T-helper 1 cell treated with Interleukin-12 subunit alpha and Interleukin-12 subunit beta and Interleukin-4 antibody, amounts not matched to agents 30 μg/mL and 1 μg/mL, for 36 hours (primary cell): ENCODE data around the gene OXCT1.

ENCODE experiments used
- H3K27ac Mint-ChIP-seq: one replicate; pipeline ENCODE4 v1.8.0; 2021; ENCODE audit warnings: mild to moderate bottlenecking, mixed read lengths
- H3K27me3 Mint-ChIP-seq: one replicate; pipeline ENCODE4 v1.8.0; 2021; ENCODE audit warnings: low read depth, mixed read lengths
- H3K36me3 Mint-ChIP-seq: one replicate; pipeline ENCODE4 v1.8.0; 2021; ENCODE audit warnings: low read depth, mixed read lengths
- H3K4me1 Mint-ChIP-seq: one replicate; pipeline ENCODE4 v1.8.0; 2021; ENCODE audit warnings: low read depth, mixed read lengths
- H3K4me3 Mint-ChIP-seq: one replicate; pipeline ENCODE4 v1.8.0; 2021; ENCODE audit warnings: mild to moderate bottlenecking, moderate library complexity, mixed read lengths
- H3K9me3 Mint-ChIP-seq: one replicate; pipeline ENCODE4 v1.8.0; 2021; ENCODE audit warnings: mixed read lengths

OXCT1 gene

DNA sequence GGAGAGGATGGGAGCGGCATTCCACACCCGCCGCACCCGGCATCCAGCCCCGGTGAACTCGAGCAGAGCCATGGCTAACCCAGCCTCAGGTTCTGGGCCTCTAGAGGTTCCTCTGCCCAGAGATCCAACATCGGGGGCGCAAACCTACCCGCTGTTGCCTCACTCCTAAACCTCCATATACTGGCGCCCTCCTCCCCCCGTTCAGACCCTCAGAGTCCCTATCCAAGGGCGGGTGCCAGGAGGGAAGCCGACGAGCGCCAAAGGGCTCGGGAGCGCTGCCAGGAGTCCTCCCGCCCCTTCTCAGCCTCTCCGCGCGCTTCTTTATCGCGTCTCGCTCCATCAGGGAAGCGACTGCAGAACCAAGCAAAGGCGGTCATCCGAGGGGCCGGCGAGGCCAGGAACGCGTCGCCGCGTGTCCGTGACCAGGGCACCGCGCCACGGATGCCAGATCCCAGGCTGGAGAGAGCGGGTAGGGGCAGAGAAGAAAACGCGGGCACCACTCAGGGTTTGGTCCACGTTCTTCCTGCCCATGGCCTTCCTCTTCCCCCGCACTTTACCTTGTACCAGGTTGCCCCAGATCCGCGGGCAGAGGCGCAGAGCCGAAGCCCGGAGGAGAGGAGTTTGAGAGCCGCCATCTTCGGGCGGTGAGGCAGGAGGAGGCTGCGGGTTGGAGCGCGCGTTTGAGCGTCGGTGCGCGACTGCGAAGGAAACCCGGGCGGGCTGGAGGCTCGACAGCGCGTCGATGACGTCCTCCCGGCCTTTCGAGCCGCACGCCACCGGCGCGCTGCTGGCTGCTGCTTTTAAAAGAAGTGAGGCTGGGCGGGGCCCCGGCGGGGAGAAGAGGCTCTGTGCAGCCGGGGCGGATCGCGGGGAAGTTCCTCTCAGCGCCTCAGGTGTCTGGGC is at the start of gene OXCT1:
Gene OXCT1 (minus strand): TSS at position 702 of the 903 bp plus-strand sequence. CDS start 67 bp downstream, at position 635.
- Mint-ChIP-seq H3K9me3 (no peaks in the 10 kb centered on the region), H3K27me3 (no peaks in the 10 kb centered on the region), H3K4me3 (peak within 1 kb of the TSS; percentile 89), H3K4me1 (peaks cover 41% of the 10 kb centered on the region), H3K36me3 (peaks cover 9% of the 10 kb centered on the region), H3K27ac (peak within 1 kb of the TSS; percentile 94)

- peaks cover 52% of the 10 kb centered on the region for H3K36me3 Mint-ChIP-seq
- H3K9me3 Mint-ChIP-seq: no peaks in the 10 kb centered on the region
- peaks cover 4% of the 10 kb centered on the region for H3K4me1 Mint-ChIP-seq
- H3K27ac Mint-ChIP-seq: no peak overlapping the region
- H3K27me3 Mint-ChIP-seq: no peaks in the 10 kb centered on the region
- H3K4me3 Mint-ChIP-seq: no peak overlapping the region
Observed at GRCh38 chr5:41918105-41918504, 47.9 kb upstream of the OXCT1 start.

GRCh38 chr5:41908374-41909079 is 38.3 kb upstream of the OXCT1 start:
- Mint-ChIP-seq H3K27me3 (peaks cover 4% of the 10 kb centered on the region), H3K4me3 (no peak overlapping the region), H3K36me3 (peaks cover 49% of the 10 kb centered on the region), H3K4me1 (peaks cover 34% of the 10 kb centered on the region), H3K27ac (peak overlapping the region; percentile 68), H3K9me3 (no peaks in the 10 kb centered on the region)

DNA sequence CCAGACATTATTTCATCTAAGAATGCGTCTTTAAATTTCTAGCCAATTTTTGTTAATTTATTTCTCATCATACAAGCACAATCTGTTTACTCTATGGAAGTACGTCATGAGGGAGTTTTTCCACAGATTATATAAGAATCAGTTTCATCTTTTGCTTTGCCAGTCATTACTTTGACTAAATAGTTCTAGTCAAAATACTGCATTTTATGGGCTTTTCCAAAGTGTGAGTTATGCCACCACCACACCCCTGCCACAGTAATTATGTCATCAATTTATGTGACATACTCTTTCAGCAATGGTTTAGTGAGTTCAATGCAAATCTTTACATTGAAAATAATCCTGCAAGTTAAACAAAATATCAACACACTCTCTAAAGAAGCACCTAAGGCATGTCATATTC is 35.9 kb upstream of the OXCT1 start:
- Mint-ChIP-seq H3K4me1 (peaks cover 37% of the 10 kb centered on the region), H3K9me3 (no peaks in the 10 kb centered on the region)

GRCh38 chr5:41903892-41904799 is 33.9 kb upstream of the OXCT1 start, which contains the start of gene RIMOC1:
Gene RIMOC1 (plus strand): TSS chr5:41904344. CDS start chr5:41904368, 24 bp downstream.
- peaks cover 19% of the 10 kb centered on the region for H3K36me3 Mint-ChIP-seq
- no peaks in the 10 kb centered on the region for H3K9me3 Mint-ChIP-seq
- peak within 1 kb of the TSS; percentile 97 for H3K4me3 Mint-ChIP-seq
- peak within 1 kb of the TSS; percentile 98 for H3K27ac Mint-ChIP-seq
- peaks cover 34% of the 10 kb centered on the region for H3K4me1 Mint-ChIP-seq
- H3K27me3 Mint-ChIP-seq: peaks cover 9% of the 10 kb centered on the region

More for the DNA sequence above, 35.9 kb upstream of the OXCT1 start:
- Mint-ChIP-seq H3K36me3 (peaks cover 31% of the 10 kb centered on the region), H3K4me3 (no peak overlapping the region), H3K27ac (no peak overlapping the region), H3K27me3 (peaks cover 4% of the 10 kb centered on the region)

DNA sequence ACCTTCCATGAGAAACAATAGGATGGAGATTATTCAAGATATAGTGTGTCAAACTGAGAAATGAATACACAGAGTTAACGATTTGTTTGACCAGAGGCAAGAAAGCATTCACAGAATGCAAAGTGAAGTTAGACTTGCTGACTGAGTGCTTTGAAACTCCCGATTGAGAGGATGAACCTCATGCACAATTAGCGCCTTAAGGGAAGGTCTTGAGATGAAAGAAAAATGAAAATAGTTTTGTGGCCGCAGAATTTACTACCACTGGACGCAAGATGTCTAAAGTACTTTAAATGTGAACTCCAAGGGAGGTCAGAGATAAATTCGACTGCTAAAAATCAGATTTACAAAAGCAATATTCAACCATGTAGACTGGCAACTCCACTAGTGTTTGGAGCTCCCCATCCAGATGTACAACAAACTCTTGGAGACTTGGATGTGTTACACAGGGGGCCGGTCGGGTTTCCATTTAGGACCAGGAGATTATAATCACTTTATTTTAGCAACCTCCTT is 33.2 kb upstream of the OXCT1 start:
- Mint-ChIP-seq H3K4me3 (peak overlapping the region; percentile 97), H3K9me3 (no peaks in the 10 kb centered on the region), H3K4me1 (peaks cover 34% of the 10 kb centered on the region), H3K27ac (peak overlapping the region; percentile 98), H3K27me3 (peaks cover 9% of the 10 kb centered on the region), H3K36me3 (peaks cover 13% of the 10 kb centered on the region)

DNA sequence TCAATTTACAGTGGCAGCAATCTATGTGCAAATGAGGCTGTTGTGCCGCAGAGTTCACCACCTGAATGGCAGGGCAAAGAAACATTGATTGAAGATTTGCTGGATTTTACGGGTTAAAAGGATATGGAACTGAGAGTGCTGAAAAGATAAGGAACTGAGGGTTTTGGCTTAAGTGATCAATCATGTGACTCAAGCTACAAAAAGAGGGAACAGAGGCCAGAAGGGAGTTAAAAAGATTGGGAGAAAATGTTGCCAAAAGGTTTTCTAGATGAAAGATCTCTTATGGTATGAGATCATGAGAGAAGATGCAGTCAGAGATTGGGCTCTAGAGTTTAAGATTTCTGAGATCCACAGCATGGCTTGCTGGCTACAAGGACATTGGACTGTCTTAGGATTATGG is 26.0 kb upstream of the OXCT1 start:
- Mint-ChIP-seq H3K27me3 (peaks cover 31% of the 10 kb centered on the region), H3K4me3 (no peak overlapping the region), H3K36me3 (peaks cover 4% of the 10 kb centered on the region), H3K9me3 (peaks cover 4% of the 10 kb centered on the region), H3K27ac (no peak overlapping the region), H3K4me1 (peaks cover 15% of the 10 kb centered on the region)

GRCh38 chr5:41893074-41893851 is 23.0 kb upstream of the OXCT1 start:
- Mint-ChIP-seq H3K4me3 (peak overlapping the region; percentile 53), H3K9me3 (peaks cover 4% of the 10 kb centered on the region), H3K4me1 (peaks cover 19% of the 10 kb centered on the region), H3K36me3 (peaks cover 4% of the 10 kb centered on the region), H3K27me3 (peaks cover 35% of the 10 kb centered on the region), H3K27ac (peak overlapping the region; percentile 73)

DNA sequence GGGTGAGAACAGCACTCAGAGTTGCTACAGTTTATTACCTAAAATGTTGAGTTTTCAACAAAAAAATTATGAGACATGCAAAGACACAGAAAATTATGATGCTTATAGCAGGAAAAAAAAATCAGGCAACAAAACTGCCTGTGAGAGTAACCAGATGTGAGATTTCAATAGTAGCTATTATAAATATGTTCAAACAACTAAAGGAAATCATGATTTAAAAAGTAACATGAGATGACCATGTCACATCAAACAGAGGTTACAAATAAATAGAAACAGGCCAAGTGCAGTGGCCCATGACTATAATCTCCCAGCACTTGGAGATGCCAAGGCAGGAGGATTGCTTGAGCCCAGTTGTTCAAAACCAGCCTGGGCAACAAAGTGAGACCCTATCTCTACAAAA is 21.8 kb upstream of the OXCT1 start:
- peak overlapping the region; percentile 18 for H3K27ac Mint-ChIP-seq
- peaks cover 28% of the 10 kb centered on the region for H3K27me3 Mint-ChIP-seq
- peaks cover 4% of the 10 kb centered on the region for H3K36me3 Mint-ChIP-seq

DNA sequence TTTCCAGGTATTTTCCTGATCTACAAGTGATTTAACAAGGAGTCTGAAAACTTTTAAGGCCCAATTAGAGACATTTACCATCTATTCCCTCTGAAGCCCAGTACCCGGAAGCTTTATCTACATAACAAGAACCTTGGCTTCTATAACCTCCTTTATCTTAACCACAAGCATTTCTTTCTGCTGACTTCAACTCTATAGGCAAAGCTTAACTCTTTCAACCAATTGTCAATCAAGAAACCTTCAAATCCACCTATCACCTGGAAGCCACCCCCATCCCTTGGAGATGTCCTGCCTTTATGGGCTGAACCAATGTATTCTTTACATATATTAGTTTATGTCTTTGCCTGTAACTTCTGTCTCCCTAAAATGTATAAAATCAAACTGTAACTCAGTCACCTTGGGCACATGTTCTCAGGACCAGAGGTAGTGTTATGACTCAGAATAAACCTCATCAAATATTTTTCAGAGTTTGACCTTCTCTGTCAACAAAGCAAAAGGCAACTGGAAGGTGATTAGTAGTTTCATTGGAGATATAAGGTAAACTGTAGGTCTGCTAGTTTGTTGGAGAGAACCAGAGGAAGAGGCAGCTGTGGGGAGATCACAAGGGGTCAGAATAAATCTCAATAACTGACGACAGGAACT is 21.0 kb upstream of the OXCT1 start:
- Mint-ChIP-seq H3K4me3 (peak overlapping the region; percentile 45), H3K27ac (peak overlapping the region; percentile 8), H3K27me3 (peaks cover 19% of the 10 kb centered on the region), H3K4me1 (peaks cover 18% of the 10 kb centered on the region), H3K36me3 (peaks cover 4% of the 10 kb centered on the region), H3K9me3 (peaks cover 4% of the 10 kb centered on the region)

More for the DNA sequence above, 21.8 kb upstream of the OXCT1 start:
- H3K9me3 Mint-ChIP-seq: peaks cover 4% of the 10 kb centered on the region
- peaks cover 19% of the 10 kb centered on the region for H3K4me1 Mint-ChIP-seq
- H3K4me3 Mint-ChIP-seq: no peak overlapping the region

DNA sequence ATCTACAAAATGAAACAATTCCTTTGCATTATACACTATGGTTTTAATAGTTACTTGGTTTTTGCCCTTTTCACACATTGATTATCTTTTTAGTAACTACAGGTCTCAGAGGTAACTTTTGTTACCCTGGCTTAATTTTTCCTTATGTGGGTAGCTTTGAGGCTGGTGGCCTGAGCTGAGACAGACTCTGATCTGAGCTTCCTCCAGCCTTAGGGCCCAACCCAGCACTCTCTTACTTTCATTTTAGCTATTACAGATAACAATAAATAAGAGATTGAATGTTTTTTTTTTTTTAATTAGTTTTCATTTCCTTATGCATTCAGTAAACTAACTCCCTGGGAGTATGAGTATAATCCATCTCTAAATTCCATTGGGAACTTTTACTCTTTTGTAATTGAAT is 15.1 kb upstream of the OXCT1 start:
- Mint-ChIP-seq H3K4me1 (peaks cover 6% of the 10 kb centered on the region), H3K27me3 (peaks cover 9% of the 10 kb centered on the region), H3K4me3 (no peak overlapping the region), H3K36me3 (peaks cover 1% of the 10 kb centered on the region), H3K27ac (no peak overlapping the region), H3K9me3 (no peaks in the 10 kb centered on the region)

GRCh38 chr5:41883936-41884335 is 13.7 kb upstream of the OXCT1 start:
- no peak overlapping the region for H3K4me3 Mint-ChIP-seq
- no peak overlapping the region for H3K27ac Mint-ChIP-seq
- H3K9me3 Mint-ChIP-seq: no peaks in the 10 kb centered on the region
- peaks cover 13% of the 10 kb centered on the region for H3K27me3 Mint-ChIP-seq
- H3K4me1 Mint-ChIP-seq: peaks cover 8% of the 10 kb centered on the region
- peaks cover 1% of the 10 kb centered on the region for H3K36me3 Mint-ChIP-seq

GRCh38 chr5:41883243-41883642 is 13.0 kb upstream of the OXCT1 start:
- peaks cover 7% of the 10 kb centered on the region for H3K27me3 Mint-ChIP-seq
- no peak overlapping the region for H3K4me3 Mint-ChIP-seq
- peaks cover 1% of the 10 kb centered on the region for H3K36me3 Mint-ChIP-seq
- H3K9me3 Mint-ChIP-seq: no peaks in the 10 kb centered on the region
- no peak overlapping the region for H3K27ac Mint-ChIP-seq
- peaks cover 8% of the 10 kb centered on the region for H3K4me1 Mint-ChIP-seq
